GM21390 (cell line): ENCODE data around the gene PSMA3.
A peak's percentile ranks its signal among the peaks of the same experiment; 100 is the strongest.
"Not testable (repeated sequence)": the region's sequence is repeated elsewhere in the genome, so short reads cannot be mapped to it uniquely, and the experiment has no call there.

Experiments used
- ATAC-seq: cut with Tn5 transposase; IDR thresholded peaks from one replicate; pipeline ENCODE4 v1.9.1; 2021; ENCODE audit not compliant: unreplicated experiment

PSMA3 gene

DNA sequence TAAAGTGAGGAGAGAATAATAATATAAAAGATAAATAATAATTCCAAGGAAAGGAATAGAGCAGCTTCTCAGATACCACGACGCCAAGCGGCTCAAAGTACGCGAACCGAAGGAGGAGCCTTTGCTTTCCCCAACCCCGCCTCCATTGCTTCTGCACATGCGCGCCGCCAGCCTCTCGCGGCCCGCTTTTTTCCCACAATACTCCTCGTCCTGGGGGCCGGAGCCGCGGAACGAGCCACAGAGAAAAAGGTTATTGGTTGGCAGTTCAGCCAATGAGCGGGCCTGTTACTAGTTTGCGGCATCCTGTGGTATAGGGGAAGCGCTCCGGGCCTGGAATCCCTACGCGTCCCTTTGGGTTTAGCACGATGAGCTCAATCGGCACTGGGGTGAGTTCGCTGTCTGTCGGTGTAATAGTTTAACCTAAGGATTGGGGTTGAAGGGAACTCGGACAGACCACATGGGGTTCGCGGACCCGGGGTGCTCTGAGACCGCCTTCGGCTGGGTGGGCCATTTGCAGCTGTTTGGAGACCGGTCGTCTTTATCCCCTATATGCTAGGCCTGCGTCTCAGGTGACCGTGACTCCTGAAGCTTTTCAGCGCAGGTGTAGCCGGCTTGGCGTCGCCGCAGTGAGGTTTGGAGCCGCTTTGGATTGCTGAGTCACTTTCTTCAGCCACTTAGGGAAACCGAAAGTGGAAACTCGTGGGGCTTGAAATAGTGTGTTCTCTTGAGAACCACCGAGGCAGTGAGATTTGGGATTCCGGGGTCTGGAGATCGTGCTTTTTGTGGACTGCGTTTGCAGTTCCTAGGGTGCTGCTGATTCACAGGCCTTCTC is at the start of gene PSMA3:
Gene PSMA3 (plus strand): TSS at position 288 of the 832 bp plus-strand sequence. CDS start 78 bp downstream, at position 366.
- ATAC-seq: peak; percentile 90

DNA sequence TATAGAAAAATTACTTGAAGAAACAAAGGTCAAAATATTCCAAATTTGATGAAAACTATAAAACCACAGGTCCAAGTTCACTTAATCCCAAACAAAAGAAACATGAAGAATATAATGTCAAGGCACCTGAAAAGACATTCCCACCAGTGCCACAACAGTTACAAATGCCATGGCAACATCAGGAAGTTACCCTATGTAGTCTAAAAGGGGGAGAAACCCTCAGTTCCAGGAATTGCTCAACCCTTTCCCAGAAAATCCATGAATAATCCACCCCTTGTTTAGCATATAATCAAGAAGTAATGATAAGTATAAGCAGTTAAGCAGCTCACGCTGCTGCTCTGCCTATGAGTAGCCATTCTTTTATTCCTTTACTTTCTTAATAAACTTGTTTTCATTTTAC is 48.4 kb upstream of the PSMA3 start:
- ATAC-seq: no peak

GRCh38 chr14:58198086-58198485 is 46.6 kb upstream of the PSMA3 start:
- ATAC-seq: no peak

DNA sequence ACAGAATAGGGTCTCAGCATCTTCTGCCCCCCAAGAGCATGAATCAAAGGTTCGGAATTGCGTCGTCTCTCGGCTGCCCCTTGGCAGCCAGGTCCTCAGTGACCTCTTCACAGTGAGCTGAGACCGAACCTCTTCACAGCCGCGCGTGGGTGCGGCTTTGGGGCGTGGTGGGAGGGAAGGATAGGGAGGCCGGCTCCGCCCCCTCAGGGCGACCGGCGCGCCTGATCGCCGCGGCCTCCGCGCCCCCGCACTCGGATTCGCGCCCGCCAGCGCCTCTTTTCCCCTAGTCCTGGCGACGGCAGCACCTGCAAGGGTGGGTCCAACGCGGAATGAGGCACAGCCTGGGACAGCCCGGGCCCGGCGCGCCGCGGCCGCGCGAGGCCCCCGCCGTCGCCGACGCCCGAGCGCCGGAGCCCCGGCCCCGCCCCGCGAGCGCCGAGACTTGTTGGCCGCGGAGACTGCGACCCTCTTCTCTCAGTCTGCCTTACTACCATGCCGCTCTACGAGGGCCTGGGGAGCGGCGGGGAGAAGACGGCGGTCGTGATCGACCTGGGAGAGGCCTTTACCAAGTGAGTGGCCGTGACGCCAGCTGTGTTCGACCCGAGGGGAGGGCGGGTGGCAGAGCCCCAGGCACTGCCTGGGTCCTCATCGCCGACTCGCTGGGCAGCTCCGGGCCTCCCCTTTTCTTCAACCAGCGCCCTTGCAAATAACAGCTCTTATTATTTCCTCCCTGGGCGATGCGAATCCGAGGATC is 44.7 kb upstream of the PSMA3 start, which contains the start of gene ACTR10:
Gene ACTR10 (plus strand): TSS at position 424 of the 754 bp plus-strand sequence. CDS start 69 bp downstream, at position 493.
- peak; percentile 95 for ATAC-seq

- peak; percentile 5 for ATAC-seq
Measured at GRCh38 chr14:58200480-58200841, 44.2 kb upstream of the PSMA3 start.

GRCh38 chr14:58200846-58201245 is 43.8 kb upstream of the PSMA3 start:
- ATAC-seq: no peak

GRCh38 chr14:58213176-58213575 is 31.5 kb upstream of the PSMA3 start:
- no peak for ATAC-seq

- no peak for ATAC-seq
Measured at GRCh38 chr14:58215191-58215914, 29.3 kb upstream of the PSMA3 start.

- no peak for ATAC-seq
Measured at GRCh38 chr14:58216544-58216943, 28.1 kb upstream of the PSMA3 start.

DNA sequence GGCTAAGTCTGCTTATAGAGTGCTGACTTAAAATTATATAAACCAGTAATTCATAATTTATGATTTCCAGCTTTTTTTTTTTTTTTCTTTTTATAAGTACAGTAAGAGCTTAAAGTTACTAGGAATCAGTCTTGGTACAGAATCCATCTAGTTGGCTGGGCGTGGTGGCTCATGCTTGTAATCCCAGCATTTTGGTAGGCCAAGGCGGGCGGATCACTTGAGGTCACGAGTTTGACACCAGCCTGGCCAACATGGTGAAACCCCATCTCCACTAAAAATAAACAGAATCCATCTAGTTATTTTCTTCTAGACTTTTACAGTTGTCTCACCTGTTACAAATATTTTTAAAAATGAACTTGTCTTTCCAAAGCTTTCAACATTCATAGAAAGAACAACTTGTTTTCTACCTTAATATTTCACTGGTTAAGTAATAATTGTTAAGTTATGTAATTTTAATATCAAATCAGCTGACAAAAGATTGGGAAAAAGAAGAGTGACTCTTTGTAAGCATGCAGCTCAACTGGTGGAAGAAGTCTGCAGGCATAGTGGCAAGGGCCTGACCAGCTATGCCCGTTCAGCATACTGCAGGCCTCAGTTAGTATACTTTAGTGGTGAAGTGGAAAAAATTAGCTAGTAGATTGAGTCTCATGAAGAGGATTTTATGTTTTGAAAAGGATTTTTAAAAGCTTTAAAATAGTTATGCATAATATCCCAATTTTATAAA is 17.4 kb upstream of the PSMA3 start:
- no peak for ATAC-seq

GRCh38 chr14:58238252-58239243 is 6.1 kb upstream of the PSMA3 start:
- ATAC-seq: no peak

GRCh38 chr14:58239244-58240195 is 5.1 kb upstream of the PSMA3 start:
- peak; percentile 25 for ATAC-seq

- ATAC-seq: peak; percentile 35
Measured at GRCh38 chr14:58243790-58244555, 670 bp upstream of the PSMA3 start.

- no peak for ATAC-seq
Measured at GRCh38 chr14:58245562-58245961, 919 bp downstream of the PSMA3 start.

- ATAC-seq: no peak
Measured at GRCh38 chr14:58249611-58250010, 5.0 kb downstream of the PSMA3 start.

GRCh38 chr14:58258156-58258555 is 13.5 kb downstream of the PSMA3 start:
- no peak for ATAC-seq

DNA sequence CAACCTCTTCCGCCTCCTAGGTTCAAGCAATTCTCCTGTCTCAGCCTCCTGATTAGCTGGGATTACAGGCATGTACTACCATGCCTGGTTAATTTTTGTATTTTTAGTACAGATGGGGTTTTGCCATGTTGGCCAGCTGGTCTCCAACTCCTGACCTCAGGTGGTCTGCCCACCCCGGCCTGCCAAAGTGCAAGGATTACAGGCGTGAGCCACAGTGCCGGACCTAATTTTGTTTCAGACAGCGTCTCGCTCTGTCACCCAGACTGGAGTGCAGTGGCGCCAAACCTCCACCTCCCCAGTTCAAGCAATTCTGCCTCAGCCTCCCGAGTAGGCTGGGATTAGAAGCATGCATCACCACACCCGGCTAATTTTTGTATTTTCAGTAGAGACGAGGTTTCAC is 17.4 kb downstream of the PSMA3 start:
- ATAC-seq: not testable (repeated sequence)

- ATAC-seq: no peak
Measured at GRCh38 chr14:58265401-58265800, 20.8 kb downstream of the PSMA3 start.
